DMS114 treated with DMSO at 0.1 percent for 48 hours (cell line): Measurements from ENCODE around the gene CAMTA1.

Experiments
- DNase-seq: peaks from one replicate; lab custom pipeline; 2025; ENCODE audit not compliant: unreplicated experiment; lab: John Stamatoyannopoulos, UW

CAMTA1 gene

DNA sequence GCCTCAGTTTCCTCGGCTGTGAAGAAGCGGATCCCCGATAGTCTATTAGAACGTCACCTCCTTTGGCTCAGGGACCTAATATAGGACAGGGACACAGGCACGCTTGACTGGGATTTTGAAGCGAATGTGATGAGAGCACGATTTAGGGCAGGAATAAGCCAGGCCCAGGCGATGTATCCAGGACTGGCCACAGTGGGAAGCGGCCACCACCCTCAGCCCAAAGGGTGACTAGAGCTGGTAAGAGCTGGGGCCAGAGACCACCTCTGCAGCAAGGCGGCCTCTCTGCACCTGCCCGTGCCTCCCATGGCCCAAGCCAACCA is 885.9 kb downstream of the CAMTA1 start:
- DNase-seq: no peak

- DNase-seq: no peak
These were observed 886.4 kb downstream of the CAMTA1 start for GRCh38 chr1:7671676-7672075.

DNA sequence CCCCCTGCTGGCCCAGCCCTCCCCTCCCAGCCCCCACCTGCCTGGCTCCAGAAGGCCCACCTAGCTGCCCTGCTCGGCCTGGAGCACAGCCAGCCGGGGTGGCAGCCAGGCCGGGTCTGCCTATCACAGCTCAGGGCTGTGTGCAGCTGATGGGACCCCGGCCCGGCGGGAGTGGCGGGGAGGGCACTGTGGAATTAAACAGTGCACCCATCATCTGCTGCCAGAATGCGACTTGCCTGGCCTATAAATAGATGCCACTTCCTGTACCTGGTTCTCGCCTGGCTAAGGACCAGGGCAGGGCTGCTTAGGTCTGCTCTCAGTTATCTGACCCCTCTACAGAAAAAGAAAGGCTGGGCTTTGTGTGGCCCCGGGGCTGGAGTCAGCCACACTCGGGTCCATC is 887.6 kb downstream of the CAMTA1 start:
- no peak for DNase-seq

GRCh38 chr1:7674972-7675371 is 889.7 kb downstream of the CAMTA1 start:
- no peak for DNase-seq

DNA sequence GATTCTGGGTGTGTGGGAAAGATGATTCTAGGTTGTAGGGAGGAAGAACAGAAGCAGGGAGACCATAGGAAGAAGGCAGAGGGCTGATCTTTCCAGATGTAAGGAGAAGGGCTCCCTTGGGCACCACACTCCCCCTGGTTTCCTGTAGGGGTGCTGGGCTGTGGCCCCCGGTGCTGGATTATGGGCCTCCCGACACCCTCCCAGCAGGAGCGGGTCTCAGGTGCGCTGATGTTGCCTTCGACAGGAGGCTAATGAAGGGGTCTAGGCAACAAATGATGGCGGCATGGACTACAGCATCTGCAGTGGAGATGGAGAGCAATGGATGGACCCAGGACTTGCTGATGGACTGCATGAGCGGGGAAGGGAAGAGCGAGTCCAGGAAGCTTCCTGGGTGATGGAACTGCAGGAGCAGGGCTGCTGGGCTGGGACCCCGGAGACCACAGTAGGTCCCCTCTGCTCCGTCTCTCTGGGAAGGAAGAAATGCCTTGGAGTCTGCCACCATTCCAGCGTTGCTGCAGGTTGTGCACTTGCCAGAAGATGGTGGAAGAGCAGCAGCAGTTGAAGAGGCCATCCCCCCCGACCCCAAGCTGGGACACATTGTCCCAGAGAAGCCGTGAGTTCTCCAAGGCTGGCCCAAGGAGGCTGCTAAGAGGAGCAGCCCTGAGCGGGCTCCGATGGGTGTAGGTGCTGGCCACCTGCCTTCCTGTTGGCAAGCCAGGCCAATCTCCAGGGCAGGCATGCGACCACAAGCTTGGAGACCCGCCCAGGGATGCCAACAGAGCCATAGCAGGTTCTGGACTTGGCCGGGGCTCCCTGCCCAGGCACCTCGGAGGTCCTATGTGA is 890.4 kb downstream of the CAMTA1 start:
- no peak for DNase-seq

GRCh38 chr1:7676274-7676945 is 891.2 kb downstream of the CAMTA1 start:
- DNase-seq: no peak

DNA sequence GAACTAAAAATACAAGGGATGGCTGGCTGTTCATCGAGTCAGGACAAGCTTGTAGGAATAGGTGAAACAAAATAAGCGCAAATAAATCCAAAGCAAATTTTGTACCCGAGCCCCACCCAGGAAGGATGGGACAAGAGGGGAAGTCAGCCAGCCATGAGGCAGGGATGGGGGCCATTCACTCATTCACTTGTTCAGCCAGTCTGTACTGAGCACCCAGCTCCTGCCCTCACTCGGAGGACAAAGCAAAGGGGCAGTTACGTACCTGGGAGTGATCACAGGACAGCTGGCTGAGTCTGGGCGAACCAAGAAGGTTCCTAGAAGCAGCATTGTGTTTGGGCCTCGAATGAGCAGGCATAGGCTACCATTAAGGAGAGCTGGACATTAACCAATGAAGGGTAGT is 891.9 kb downstream of the CAMTA1 start:
- no peak for DNase-seq

GRCh38 chr1:7677815-7678214 is 892.6 kb downstream of the CAMTA1 start:
- no peak for DNase-seq

DNA sequence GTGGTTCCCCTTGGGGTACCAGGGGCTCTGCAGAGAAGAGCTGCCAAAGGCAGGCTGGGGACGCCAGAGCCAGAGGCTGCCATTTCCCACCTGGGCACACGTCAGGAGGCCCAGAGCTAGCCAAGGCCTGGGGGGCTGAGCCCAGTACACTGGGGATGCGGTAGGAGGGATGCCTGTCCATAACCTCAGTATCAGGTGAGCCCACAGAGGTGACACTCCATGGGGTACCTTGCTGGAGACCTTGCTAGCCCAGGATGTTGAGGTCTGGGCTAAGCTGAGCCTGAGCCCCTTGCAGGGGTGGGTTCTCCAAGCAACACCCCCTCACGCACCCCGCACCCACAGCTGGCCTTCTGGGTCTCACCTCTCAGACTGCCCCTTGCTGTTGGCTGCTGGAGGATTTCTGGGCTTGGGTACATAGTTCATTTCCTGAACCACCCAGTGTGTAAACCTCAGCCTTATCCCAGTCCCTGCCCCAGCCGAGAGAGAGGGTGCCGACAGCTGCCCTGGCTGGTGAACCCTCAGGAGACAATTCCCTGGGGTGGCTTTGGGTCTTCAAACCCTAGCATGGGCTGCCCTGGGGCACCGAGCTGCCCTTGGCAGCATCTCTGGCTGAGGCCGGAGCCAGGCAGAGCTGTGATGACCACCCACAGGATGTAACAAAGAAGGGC is 893.4 kb downstream of the CAMTA1 start:
- DNase-seq: no peak

- no peak for DNase-seq
These were observed 894.1 kb downstream of the CAMTA1 start for GRCh38 chr1:7679159-7679872.

DNA sequence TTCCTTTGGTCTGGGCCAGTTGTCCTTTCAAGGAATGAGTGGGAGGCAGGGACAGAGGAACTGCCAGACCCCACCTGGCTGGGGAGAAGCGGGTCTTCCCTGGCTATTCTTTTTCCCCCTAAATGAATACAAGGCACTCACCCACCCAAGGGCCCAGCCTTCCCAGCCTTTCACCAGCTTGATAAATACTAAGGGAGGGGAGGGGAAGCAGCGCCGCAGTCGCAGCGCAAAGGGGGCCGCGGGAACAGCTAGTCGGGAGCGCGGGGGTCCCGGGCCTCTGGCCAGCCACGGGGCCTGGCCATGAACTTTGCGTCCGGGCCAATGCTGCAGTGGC is 894.6 kb downstream of the CAMTA1 start:
- no peak for DNase-seq

GRCh38 chr1:7680207-7680954 is 895.1 kb downstream of the CAMTA1 start:
- DNase-seq: no peak

DNA sequence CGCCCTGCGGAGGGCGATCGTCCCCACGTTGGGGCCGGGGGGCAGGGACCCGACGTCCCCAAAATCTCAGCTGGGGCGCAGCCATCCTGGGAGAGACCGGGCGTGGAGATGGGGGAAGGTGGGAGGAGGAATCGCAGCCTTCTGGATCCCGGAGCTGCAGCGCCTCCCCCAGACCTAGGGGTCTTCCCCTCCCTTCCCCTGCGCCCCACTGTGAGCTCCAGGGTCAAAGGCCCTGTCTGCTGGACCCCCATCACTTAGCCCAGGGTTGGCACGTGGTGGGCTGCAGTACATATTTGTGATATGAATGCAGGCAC is 895.7 kb downstream of the CAMTA1 start:
- DNase-seq: no peak

- DNase-seq: no peak
These were observed 896.1 kb downstream of the CAMTA1 start for GRCh38 chr1:7681401-7681800.

- no peak for DNase-seq
These were observed 898.3 kb downstream of the CAMTA1 start for GRCh38 chr1:7683521-7683920.

- DNase-seq: no peak
These were observed 898.9 kb downstream of the CAMTA1 start for GRCh38 chr1:7684132-7684531.

GRCh38 chr1:7684861-7685635 is 899.8 kb downstream of the CAMTA1 start:
- DNase-seq: no peak

GRCh38 chr1:7686301-7686850 is 901.1 kb downstream of the CAMTA1 start:
- DNase-seq: no peak

- DNase-seq: no peak
These were observed 902.2 kb downstream of the CAMTA1 start for GRCh38 chr1:7687411-7687810.

- no peak for DNase-seq
These were observed 903.4 kb downstream of the CAMTA1 start for GRCh38 chr1:7688659-7689058.
